ENCODE data around the gene HIVEP2. TPM values are rescaled to one million over a fixed set of nuclear protein-coding genes. Genes with fewer than 3 reads are reported as not detected.
A peak's percentile ranks its signal among the peaks of the same experiment; 100 is the strongest.

HIVEP2 gene
- total and polyA plus RNA-seq, 4 donors = 3.0 to 23.8 (median 11.2) TPM

- Histone ChIP-seq H3K4me3 (no peak overlapping the region), H3K36me3 (ENCODE audit: control insufficient read depth in 4 of 4, insufficient read depth in 4 of 4, low read length in 4 of 4) (no peaks in the 10 kb centered on the region), H3K4me1 (ENCODE audit: control insufficient read depth in 5 of 5, insufficient read depth in 5 of 5, low read length in 5 of 5) (peaks cover 0 to 17% (median 0%) of the 10 kb centered on the region in 5 donors), H3K9ac (ENCODE audit: insufficient read depth in 1 of 2, low read length in 2 of 2) (no peak overlapping the region), H3K27ac (ENCODE audit: low read depth in 1 of 2, low read length in 1 of 2) (no peak overlapping the region), H3K27me3 (ENCODE audit: control insufficient read depth in 3 of 3, insufficient read depth in 3 of 3, low read length in 2 of 3) (no peaks in the 10 kb centered on the region), H3K9me3 (ENCODE audit: control insufficient read depth in 4 of 4, insufficient read depth in 3 of 4, low read length in 3 of 4) (no peaks in the 10 kb centered on the region)
- DNase-seq = no peak
- TF ChIP-seq CTCF (IDR thresholded peaks at IDR 0.05; ENCODE audit: control extremely low read depth, extremely low read depth) = no peak
- WGBS, 2 donors = 67 to 77% methylated on average over 5 of the region's 5 CpGs
- no peak for ATAC-seq (ENCODE audit: insufficient read depth, low FRiP score)
Measured at GRCh38 chr6:142855893-142856623, 88.9 kb downstream of the HIVEP2 start.

DNA sequence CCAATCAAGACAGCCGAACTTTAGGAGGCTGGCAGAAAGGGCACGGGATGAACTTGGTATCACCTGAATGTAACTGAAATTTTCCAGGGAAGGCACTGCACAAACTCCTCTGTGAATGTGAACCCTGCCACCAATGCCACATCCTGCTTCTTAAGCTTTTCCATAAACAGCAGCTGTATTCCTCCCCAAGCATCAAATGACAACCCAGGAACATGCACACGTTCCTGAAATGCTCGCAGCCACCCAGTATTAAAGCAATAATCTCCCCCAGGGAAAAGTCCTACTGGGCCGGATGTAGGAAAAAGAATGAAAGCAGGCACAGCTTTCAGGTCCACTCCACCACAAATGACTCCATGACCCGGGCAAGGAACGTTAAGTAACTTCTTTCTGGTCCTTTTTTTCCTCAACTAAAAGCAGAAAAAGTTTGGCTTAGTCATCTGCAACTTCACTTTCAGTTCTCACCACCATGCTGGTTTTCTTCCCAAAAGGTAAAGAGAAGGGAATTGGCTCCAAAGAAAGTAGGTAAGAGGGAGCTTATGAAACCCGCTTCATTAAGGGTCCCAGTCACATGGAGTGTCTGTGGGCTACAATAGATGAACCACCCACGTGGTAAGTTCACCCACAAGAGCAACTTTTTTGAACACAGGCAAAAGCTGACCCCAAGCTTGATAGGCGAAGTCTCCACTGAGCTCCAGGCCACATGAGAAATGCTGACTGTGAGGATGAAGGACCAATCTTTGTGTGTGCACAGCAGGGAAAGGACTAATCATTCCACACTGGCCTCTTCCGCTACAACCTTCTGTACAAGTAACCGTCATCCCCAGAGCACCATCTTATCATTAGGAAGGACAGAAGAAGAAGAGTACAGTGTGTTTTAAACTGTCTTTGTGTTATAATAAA is 90.1 kb downstream of the HIVEP2 start:
- H3K4me3 ChIP-seq = no peak overlapping the region
- H3K9ac ChIP-seq (ENCODE audit: insufficient read depth in 1 of 2, low read length in 2 of 2) = no peak overlapping the region
- H3K27ac ChIP-seq (ENCODE audit: low read depth in 1 of 2, low read length in 1 of 2) = peak overlapping the region in 1 of 2 donors; percentile 53
- 78 to 87% methylated on average over 12 of the region's 12 CpGs for WGBS, 2 donors
- ATAC-seq (ENCODE audit: insufficient read depth, low FRiP score) (no peak), DNase-seq (no peak)
- H3K4me1 ChIP-seq (ENCODE audit: control insufficient read depth in 5 of 5, insufficient read depth in 5 of 5, low read length in 5 of 5) = peaks cover 0 to 17% (median 7%) of the 10 kb centered on the region in 5 donors
- TF ChIP-seq CTCF (IDR thresholded peaks at IDR 0.05; ENCODE audit: control extremely low read depth, extremely low read depth) = no peak
- H3K27me3 ChIP-seq (ENCODE audit: control insufficient read depth in 3 of 3, insufficient read depth in 3 of 3, low read length in 2 of 3) = no peaks in the 10 kb centered on the region
- H3K36me3 ChIP-seq (ENCODE audit: control insufficient read depth in 4 of 4, insufficient read depth in 4 of 4, low read length in 4 of 4) = no peaks in the 10 kb centered on the region
- no peaks in the 10 kb centered on the region for H3K9me3 ChIP-seq (ENCODE audit: control insufficient read depth in 4 of 4, insufficient read depth in 3 of 4, low read length in 3 of 4)

DNA sequence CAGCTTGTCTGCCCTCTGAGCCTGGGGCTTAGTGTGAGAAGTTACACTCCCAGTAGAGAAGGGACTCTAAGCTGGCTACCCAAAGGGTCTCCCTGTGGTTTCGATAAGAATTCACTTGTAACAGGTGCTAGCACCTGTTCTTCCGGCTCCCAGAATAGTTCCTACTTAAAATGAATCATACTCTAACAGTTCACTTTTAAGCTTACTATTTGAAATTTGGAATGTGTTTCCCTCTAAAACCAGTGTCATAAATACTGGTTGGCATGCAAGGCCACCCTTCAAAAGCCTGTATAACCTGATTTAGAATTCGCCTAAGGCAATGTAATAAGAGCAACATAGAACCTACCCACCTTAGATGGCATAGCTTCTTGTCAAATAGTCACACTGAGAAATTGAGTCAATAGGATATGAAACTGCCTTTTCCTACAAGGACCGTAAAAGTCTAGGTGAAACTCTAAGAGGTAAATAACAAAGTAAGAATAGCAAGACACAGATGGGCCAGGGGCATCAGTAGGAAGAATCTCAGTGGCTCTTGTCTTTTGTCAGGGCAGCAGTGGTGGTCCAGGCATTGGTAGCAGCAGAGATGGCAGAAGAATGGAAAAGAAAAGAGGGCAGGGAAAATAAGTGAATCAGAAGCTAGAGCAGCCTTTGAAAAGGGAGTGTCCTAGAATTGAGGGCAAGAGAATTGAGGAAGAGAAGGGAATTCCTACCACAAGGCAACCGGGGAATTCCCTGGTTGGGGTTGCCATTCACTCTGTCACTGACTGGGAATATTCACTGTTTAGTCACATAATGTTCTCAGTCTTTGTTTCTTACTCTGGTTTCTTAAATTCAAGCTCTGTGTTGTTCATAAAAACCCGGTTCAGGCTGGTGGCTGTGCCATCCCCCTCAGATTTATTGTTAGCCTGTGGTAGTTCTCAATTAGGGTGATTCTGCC is 91.5 kb downstream of the HIVEP2 start:
- Histone ChIP-seq H3K9me3 (ENCODE audit: control insufficient read depth in 4 of 4, insufficient read depth in 3 of 4, low read length in 3 of 4) (no peaks in the 10 kb centered on the region), H3K4me3 (no peak overlapping the region), H3K4me1 (ENCODE audit: control insufficient read depth in 5 of 5, insufficient read depth in 5 of 5, low read length in 5 of 5) (peaks cover 0 to 19% (median 7%) of the 10 kb centered on the region in 5 donors), H3K27ac (ENCODE audit: low read depth in 1 of 2, low read length in 1 of 2) (no peak overlapping the region), H3K36me3 (ENCODE audit: control insufficient read depth in 4 of 4, insufficient read depth in 4 of 4, low read length in 4 of 4) (no peaks in the 10 kb centered on the region), H3K9ac (ENCODE audit: insufficient read depth in 1 of 2, low read length in 2 of 2) (no peak overlapping the region), H3K27me3 (ENCODE audit: control insufficient read depth in 3 of 3, insufficient read depth in 3 of 3, low read length in 2 of 3) (no peaks in the 10 kb centered on the region)
- no peak for ATAC-seq (ENCODE audit: insufficient read depth, low FRiP score)
- 74 to 92% methylated on average over 6 of the region's 6 CpGs for WGBS, 2 donors
- DNase-seq = peak in 1 of 3 donors; percentile 44
- no peak for TF ChIP-seq CTCF (IDR thresholded peaks at IDR 0.05; ENCODE audit: control extremely low read depth, extremely low read depth)

Measured in lung (tissue), 12 donors.